Bronchial epithelial cell (primary cell): ENCODE measurements around the gene SERTAD3. TPM values are rescaled to one million over a fixed set of nuclear protein-coding genes. Genes with fewer than 3 reads are reported as not detected.

Experiments used
- DNase-seq: peaks from one replicate; pipeline ENCODE4 v3.0.0-alpha.2; 2010; ENCODE audit warnings: low read depth
- FAIRE-seq: peaks from 2 replicates; lab custom pipeline; 2011; peaks lifted over from hg19 to GRCh38; lab: Jason Lieb, UNC
- H3K27me3 ChIP-seq: 2 replicates; pipeline ENCODE4 v1.5.1; 2011; ENCODE audit warnings: low read length; ENCODE audit not compliant: control insufficient read depth, insufficient read depth
- H3K36me3 ChIP-seq: 2 replicates; pipeline ENCODE4 v1.5.1; 2011; ENCODE audit warnings: low read length; ENCODE audit not compliant: control insufficient read depth, insufficient read depth
- H3K4me3 ChIP-seq: 2 replicates; pipeline ENCODE4 v1.5.1; 2011; ENCODE audit warnings: mild to moderate bottlenecking, low read depth, low read length, control low read depth
- total RNA-seq: library from RNA; depleted of rRNA; stranded (reverse); fragments of >200 nt; gene quantifications from 2 replicates; pipeline ENCODE4 v1.2.1, GENCODE V29; 2014
- TF ChIP-seq, protein P1 (sequence below): IDR thresholded peaks from 2 replicates; pipeline ENCODE4 v1.5.1; 2011; ENCODE audit warnings: mild to moderate bottlenecking, moderate library complexity, low read length, control low read depth, inconsistent platforms; ENCODE audit not compliant: insufficient read depth, severe bottlenecking

SERTAD3 gene
- total RNA-seq, 1 donor from 2014 or later: 23.2 TPM

DNA sequence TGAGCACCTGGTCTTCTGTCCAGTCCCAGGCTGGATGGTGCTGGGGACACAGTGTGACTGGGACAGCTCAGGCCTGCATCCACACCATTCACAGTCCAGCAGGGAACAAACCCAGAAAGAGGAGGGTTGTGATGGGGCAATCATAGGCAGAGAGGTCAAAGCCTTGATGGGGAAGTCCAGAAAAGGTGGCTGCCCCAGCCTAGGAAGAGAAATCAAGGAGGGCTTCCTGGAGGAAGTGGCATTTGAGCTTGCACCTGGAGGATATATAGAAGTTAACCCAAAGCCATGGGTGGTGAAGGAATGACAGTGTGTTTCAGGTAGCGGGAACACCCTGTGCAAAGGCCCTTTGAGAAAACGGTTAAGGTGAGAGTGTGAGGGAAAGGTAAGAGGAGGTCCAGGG, 28.4 kb downstream of the SERTAD3 start:
- no peaks in the 10 kb centered on the region for H3K36me3 ChIP-seq
- no peak for DNase-seq
- no peaks in the 10 kb centered on the region for H3K27me3 ChIP-seq
- TF ChIP-seq, protein P1, sequence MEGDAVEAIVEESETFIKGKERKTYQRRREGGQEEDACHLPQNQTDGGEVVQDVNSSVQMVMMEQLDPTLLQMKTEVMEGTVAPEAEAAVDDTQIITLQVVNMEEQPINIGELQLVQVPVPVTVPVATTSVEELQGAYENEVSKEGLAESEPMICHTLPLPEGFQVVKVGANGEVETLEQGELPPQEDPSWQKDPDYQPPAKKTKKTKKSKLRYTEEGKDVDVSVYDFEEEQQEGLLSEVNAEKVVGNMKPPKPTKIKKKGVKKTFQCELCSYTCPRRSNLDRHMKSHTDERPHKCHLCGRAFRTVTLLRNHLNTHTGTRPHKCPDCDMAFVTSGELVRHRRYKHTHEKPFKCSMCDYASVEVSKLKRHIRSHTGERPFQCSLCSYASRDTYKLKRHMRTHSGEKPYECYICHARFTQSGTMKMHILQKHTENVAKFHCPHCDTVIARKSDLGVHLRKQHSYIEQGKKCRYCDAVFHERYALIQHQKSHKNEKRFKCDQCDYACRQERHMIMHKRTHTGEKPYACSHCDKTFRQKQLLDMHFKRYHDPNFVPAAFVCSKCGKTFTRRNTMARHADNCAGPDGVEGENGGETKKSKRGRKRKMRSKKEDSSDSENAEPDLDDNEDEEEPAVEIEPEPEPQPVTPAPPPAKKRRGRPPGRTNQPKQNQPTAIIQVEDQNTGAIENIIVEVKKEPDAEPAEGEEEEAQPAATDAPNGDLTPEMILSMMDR: no peak
- no peak for FAIRE-seq
- H3K4me3 ChIP-seq: no peak overlapping the region

DNA sequence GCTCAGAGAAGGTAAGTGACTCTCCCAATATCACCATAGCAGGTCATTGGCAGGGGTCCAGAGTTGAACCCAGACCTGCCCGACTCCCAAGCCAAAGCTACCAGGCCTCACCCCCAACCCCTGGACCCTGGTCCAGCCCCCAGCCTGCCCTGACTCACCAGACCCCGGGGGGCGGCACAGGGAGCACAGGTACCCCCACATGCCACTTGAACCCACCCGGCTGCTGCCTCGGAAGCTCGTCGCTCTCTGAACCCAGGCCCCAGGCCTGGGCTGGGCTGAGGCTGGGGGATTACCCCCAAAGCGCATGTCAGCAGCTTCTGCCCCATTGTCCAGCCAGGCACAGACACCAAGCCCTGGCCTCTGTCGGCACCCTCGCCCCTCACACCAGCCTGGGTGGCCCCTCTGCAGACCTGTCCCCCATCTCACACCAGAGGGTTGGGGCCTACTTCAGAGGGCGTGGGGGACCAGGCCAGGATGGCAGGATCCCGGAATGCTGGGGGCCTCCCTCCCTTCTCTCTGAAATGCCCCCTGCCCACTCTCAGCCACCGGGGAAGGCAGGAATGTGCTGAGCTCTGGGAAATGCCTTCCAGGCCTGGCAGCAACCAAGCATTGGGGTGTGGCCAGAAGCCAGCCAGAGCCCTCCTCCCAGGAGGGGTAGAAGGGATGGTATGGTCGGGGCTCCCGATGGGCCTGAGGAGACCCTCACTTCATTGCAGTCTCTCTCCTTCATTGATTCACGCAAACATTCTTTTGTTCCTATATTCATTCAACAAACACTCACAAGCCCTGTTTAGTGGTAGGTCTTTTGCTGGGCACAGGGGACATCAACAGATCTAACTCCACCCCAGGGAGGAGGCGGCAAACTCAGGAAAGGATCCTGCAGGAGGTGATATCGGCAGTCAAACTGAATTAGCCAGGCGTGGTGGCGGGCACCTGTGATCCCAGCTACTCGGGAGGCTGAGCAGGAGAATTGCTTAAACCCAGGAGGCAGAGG, 29.3 kb downstream of the SERTAD3 start:
- H3K4me3 ChIP-seq: no peak overlapping the region
- TF ChIP-seq, protein P1: no peak
- no peaks in the 10 kb centered on the region for H3K36me3 ChIP-seq
- no peaks in the 10 kb centered on the region for H3K27me3 ChIP-seq
- DNase-seq: no peak
- FAIRE-seq: no peak

DNA sequence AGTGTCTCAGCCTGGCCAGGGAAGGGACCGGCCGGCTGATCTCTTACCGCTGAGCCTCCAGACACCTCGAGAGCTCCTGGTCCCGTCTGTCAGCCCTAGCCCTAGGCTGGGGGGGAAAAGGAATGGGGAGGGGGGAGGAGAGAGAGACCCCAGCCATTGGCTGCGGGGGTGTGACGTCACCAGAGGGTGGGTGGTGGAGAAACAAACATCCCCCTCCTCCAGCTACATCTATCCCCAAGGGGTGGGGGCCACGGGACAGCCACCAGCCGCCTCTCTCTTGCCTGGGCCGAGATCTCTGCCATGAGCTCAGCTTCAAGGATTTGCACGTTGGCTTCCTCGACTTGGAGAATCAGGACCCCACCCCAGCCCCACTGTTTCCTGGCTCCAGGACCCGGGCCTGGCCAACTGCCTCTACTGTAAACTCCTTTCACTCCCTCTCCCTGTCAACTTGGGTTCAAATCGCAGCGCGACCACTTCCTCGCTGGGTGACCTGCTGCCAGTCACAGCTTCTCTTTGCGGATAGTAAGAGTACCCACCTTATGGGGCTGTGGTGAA, 30.8 kb downstream of the SERTAD3 start, which contains the start of gene PRX:
TSS of gene PRX (minus strand) at position 88 of the 555 bp plus-strand sequence. CDS start 5,446 bp downstream, outside the sequence.
- DNase-seq: no peak
- no peak for FAIRE-seq
- TF ChIP-seq, protein P1: no peak

GRCh38 chr19:40412866-40413265, 31.3 kb downstream of the SERTAD3 start:
- FAIRE-seq (no peak), DNase-seq (no peak)
- H3K4me3 ChIP-seq: no peak overlapping the region
- no peaks in the 10 kb centered on the region for H3K27me3 ChIP-seq
- TF ChIP-seq, protein P1: no peak
- no peaks in the 10 kb centered on the region for H3K36me3 ChIP-seq

More for the DNA sequence above, 30.8 kb downstream of the SERTAD3 start, which contains the start of gene PRX:
- H3K4me3 ChIP-seq: no peak within 1 kb of the TSS
- H3K36me3 ChIP-seq: no peaks in the 10 kb centered on the region
- H3K27me3 ChIP-seq: no peaks in the 10 kb centered on the region

- no peak overlapping the region for H3K4me3 ChIP-seq
- TF ChIP-seq, protein P1: no peak
- no peak for FAIRE-seq
- DNase-seq: no peak
- no peaks in the 10 kb centered on the region for H3K27me3 ChIP-seq
- H3K36me3 ChIP-seq: no peaks in the 10 kb centered on the region
These were observed 32.1 kb downstream of the SERTAD3 start for GRCh38 chr19:40411958-40412499.
